ENCODE results near the gene RNF148. TPM values are rescaled to one million over a fixed set of nuclear protein-coding genes. Genes with fewer than 3 reads are reported as not detected.

The RNF148 gene
- total RNA-seq: not detected in 2 replicates

DNA sequence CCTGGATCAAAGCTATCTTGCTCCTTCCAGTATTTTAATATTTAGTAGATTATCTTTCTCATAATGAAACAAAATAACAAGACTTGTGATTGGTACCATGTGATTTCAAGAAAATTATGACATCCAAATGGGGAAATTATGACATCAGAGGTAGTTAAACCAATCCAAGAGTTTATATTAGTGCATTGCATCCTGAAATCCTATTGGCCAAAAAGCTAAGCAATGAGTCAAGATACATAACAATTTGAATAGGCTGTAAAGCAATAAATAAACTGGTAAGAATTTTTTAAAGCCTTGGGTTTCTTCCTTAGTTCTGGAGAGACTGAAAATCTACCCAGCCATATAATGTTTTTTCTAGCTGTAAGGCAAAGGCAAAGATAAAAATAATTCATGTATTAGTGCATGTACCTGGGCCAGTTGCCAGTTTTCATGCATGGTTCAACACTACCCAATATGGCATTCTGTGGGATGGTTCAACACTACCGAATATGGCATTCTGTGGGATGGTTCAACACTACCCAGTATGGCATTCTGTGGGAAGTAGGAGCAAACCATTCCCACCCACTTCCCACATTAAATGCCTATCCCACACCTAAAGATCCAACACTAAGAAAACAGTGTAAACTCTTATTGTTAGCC is at the start of gene RNF148:
RNF148 (minus strand) TSS at position 51 of the 639 bp plus-strand sequence. CDS start 172 bp downstream, outside the sequence.
- no peaks in the 10 kb centered on the region for H3K36me3 Mint-ChIP-seq (ENCODE audit: low read depth)
- POLR2A ChIA-PET: no interaction called here
- no peak for DNase-seq
- H3K4me1 Mint-ChIP-seq: no peaks in the 10 kb centered on the region
- ATAC-seq (ENCODE audit: low read depth): no peak
- no peak within 1 kb of the TSS for H3K4me3 Mint-ChIP-seq
- CTCF ChIA-PET: no interaction called here
- TF ChIP-seq, protein P1, sequence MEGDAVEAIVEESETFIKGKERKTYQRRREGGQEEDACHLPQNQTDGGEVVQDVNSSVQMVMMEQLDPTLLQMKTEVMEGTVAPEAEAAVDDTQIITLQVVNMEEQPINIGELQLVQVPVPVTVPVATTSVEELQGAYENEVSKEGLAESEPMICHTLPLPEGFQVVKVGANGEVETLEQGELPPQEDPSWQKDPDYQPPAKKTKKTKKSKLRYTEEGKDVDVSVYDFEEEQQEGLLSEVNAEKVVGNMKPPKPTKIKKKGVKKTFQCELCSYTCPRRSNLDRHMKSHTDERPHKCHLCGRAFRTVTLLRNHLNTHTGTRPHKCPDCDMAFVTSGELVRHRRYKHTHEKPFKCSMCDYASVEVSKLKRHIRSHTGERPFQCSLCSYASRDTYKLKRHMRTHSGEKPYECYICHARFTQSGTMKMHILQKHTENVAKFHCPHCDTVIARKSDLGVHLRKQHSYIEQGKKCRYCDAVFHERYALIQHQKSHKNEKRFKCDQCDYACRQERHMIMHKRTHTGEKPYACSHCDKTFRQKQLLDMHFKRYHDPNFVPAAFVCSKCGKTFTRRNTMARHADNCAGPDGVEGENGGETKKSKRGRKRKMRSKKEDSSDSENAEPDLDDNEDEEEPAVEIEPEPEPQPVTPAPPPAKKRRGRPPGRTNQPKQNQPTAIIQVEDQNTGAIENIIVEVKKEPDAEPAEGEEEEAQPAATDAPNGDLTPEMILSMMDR (IDR thresholded peaks at IDR 0.05): no peak
- H3K27ac Mint-ChIP-seq: no peak within 1 kb of the TSS
- intact Hi-C loops (cut with micrococcal nuclease): no loop called here
- no peaks in the 10 kb centered on the region for H3K27me3 Mint-ChIP-seq
- peaks cover 4% of the 10 kb centered on the region for H3K9me3 Mint-ChIP-seq

- no peak for ATAC-seq (ENCODE audit: low read depth)
- Mint-ChIP-seq H3K4me3 (no peak overlapping the region), H3K27me3 (no peaks in the 10 kb centered on the region), H3K36me3 (ENCODE audit: low read depth) (no peaks in the 10 kb centered on the region), H3K27ac (no peak overlapping the region), H3K9me3 (peaks cover 2% of the 10 kb centered on the region), H3K4me1 (no peaks in the 10 kb centered on the region)
- CTCF ChIA-PET: no interaction called here
- TF ChIP-seq, protein P1 (IDR thresholded peaks at IDR 0.05): no peak
- intact Hi-C loops (cut with micrococcal nuclease): no loop called here
- no peak for DNase-seq
- POLR2A ChIA-PET: no interaction called here
Measured at GRCh38 chr7:122750389-122750788, 47.7 kb upstream of the RNF148 start.

DNA sequence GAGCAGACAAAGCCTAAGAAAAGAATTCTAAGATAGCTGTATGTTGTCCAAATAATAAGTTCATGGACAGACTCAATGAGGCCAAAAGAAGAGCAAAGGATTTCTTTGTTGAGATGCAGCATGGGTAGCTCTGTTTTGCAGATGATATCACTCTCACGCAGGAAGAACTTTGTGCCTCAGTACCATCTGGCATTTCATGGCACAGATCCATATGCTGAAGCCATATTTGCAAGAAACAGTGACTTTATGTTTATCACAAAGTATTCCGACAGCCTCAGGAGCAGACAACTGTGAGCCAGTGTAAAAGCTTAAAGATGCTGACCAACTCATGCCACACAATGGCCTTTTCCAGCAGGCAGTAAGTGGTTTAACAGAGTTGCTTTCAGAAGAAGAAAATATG is 45.5 kb upstream of the RNF148 start:
- Mint-ChIP-seq H3K36me3 (ENCODE audit: low read depth) (no peaks in the 10 kb centered on the region), H3K9me3 (no peaks in the 10 kb centered on the region), H3K4me1 (no peaks in the 10 kb centered on the region), H3K27me3 (no peaks in the 10 kb centered on the region), H3K27ac (no peak overlapping the region), H3K4me3 (no peak overlapping the region)
- intact Hi-C loops (cut with micrococcal nuclease): no loop called here
- ChIA-PET POLR2A (no interaction called here), CTCF (no interaction called here)
- TF ChIP-seq, protein P1 (IDR thresholded peaks at IDR 0.05): no peak
- DNase-seq: no peak
- ATAC-seq (ENCODE audit: low read depth): no peak

DNA sequence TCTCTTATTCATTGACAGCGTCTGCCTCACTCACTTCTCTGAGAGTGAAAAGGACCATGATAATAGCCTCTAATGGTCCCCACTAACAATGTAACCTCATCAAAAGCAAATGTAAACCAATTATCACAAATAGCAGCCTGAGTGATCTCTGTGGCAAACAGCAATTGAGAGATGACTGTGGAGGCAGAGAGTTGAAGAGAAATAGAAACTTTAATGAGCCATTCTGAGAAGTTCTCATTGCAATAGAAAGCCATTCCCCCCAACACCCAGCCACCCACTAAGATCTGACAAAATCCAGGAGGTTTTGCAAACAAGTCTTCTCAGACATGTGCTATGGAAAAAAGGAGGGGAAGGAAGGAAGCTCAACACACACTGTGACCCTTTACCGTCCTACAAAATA is 44.2 kb upstream of the RNF148 start:
- no peak overlapping the region for H3K4me3 Mint-ChIP-seq
- H3K4me1 Mint-ChIP-seq: no peaks in the 10 kb centered on the region
- H3K27me3 Mint-ChIP-seq: no peaks in the 10 kb centered on the region
- ChIA-PET CTCF (no interaction called here), POLR2A (no interaction called here)
- TF ChIP-seq, protein P1 (IDR thresholded peaks at IDR 0.05): no peak
- no peaks in the 10 kb centered on the region for H3K9me3 Mint-ChIP-seq
- intact Hi-C loops (cut with micrococcal nuclease): no loop called here
- H3K27ac Mint-ChIP-seq: no peak overlapping the region
- DNase-seq (no peak), ATAC-seq (ENCODE audit: low read depth) (no peak)
- H3K36me3 Mint-ChIP-seq (ENCODE audit: low read depth): no peaks in the 10 kb centered on the region

DNA sequence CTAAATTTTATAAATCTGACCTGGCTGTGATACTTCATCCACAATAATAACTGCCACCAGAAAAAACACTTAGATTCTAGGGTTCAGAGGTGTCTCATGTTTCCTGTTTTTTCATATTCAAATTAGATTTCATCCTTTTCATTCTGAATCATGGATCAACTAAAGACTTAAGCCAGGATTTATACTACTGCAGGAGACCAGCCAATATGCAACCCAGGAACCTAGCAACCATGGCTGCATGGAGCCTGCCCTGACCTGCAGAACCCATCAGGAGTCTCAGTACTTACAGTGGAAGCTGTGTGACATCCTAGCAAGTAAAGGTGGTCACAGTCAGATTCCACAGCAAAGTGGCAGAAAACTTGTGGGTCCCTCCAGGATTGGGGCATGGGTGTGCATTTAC is 40.5 kb upstream of the RNF148 start:
- ChIA-PET CTCF (no interaction called here), POLR2A (no interaction called here)
- DNase-seq: no peak
- no peak for ATAC-seq (ENCODE audit: low read depth)
- intact Hi-C loops (cut with micrococcal nuclease): no loop called here
- TF ChIP-seq, protein P1 (IDR thresholded peaks at IDR 0.05): no peak
- H3K4me3 Mint-ChIP-seq: no peak overlapping the region
- H3K27me3 Mint-ChIP-seq: no peaks in the 10 kb centered on the region
- H3K4me1 Mint-ChIP-seq: no peaks in the 10 kb centered on the region
- H3K9me3 Mint-ChIP-seq: no peaks in the 10 kb centered on the region
- H3K36me3 Mint-ChIP-seq (ENCODE audit: low read depth): no peaks in the 10 kb centered on the region
- H3K27ac Mint-ChIP-seq: no peak overlapping the region
